KMS-11 (cell line): ENCODE measurements around the gene PRKD1.
"Not testable (repeated sequence)": the region's sequence is repeated elsewhere in the genome, so short reads cannot be mapped to it uniquely, and the experiment has no call there.

Experiments
- H2AFZ ChIP-seq: fragments of 200-600 bp; sonication (generic); 2 replicates; pipeline ENCODE4 v1.6.1; 2016; ENCODE audit warnings: antibody characterized with exemption, mixed run types, low read depth
- H3K27ac ChIP-seq: fragments of 200-600 bp; sonication (generic); 2 replicates; pipeline ENCODE4 v1.6.1; 2016; ENCODE audit warnings: mild to moderate bottlenecking, mixed run types
- H3K27me3 ChIP-seq: fragments of 200-600 bp; sonication (generic); 2 replicates; pipeline ENCODE4 v1.6.1; 2017; ENCODE audit warnings: mild to moderate bottlenecking, low read depth, mixed run types, moderate library complexity; ENCODE audit not compliant: insufficient read depth
- H3K36me3 ChIP-seq: fragments of 200-600 bp; sonication (generic); 2 replicates; pipeline ENCODE4 v1.6.1; 2017; ENCODE audit warnings: mild to moderate bottlenecking, mixed run types; ENCODE audit not compliant: insufficient read depth
- H3K4me1 ChIP-seq: fragments of 200-600 bp; sonication (generic); 2 replicates; pipeline ENCODE4 v1.6.1; 2016; ENCODE audit warnings: mild to moderate bottlenecking, low read depth, mixed run types; ENCODE audit not compliant: poor library complexity, severe bottlenecking
- H3K4me2 ChIP-seq: fragments of 200-600 bp; sonication (generic); 2 replicates; pipeline ENCODE4 v1.7.0; 2016; ENCODE audit warnings: mild to moderate bottlenecking, mixed run types
- H3K4me3 ChIP-seq: fragments of 200-600 bp; sonication (generic); IDR thresholded peaks from 2 replicates; pipeline ENCODE4 v1.6.1; 2017; ENCODE audit warnings: low read depth, low read length, mixed read lengths; ENCODE audit not compliant: insufficient read depth
- H3K79me2 ChIP-seq: fragments of 200-600 bp; sonication (generic); 2 replicates; pipeline ENCODE4 v1.6.1; 2016; ENCODE audit warnings: low read depth, mixed run types; ENCODE audit not compliant: insufficient read depth
- H3K9ac ChIP-seq: fragments of 200-600 bp; sonication (generic); 2 replicates; pipeline ENCODE4 v1.6.1; 2016; ENCODE audit warnings: mild to moderate bottlenecking, mixed run types
- H4K20me1 ChIP-seq: fragments of 200-600 bp; sonication (generic); 2 replicates; pipeline ENCODE4 v1.6.1; 2016; ENCODE audit warnings: mild to moderate bottlenecking, mixed run types; ENCODE audit not compliant: insufficient read depth
- CTCF ChIP-seq: fragments of 200-600 bp; sonication (generic); conservative IDR thresholded peaks from 2 replicates; pipeline ENCODE4 v1.6.1; 2017; ENCODE audit warnings: low read depth, mild to moderate bottlenecking, antibody characterized with exemption, low read length, moderate library complexity, mixed read lengths

Gene PRKD1

GRCh38 chr14:29734732-29735131 is 192.9 kb downstream of the PRKD1 start:
- Histone ChIP-seq H3K4me2 (no peak overlapping the region), H4K20me1 (no peaks in the 10 kb centered on the region), H3K79me2 (no peaks in the 10 kb centered on the region), H2AFZ (no peak overlapping the region), H3K9ac (no peak overlapping the region), H3K4me1 (peaks cover 37% of the 10 kb centered on the region), H3K27ac (no peak overlapping the region), H3K27me3 (no peaks in the 10 kb centered on the region), H3K4me3 (no peak overlapping the region), H3K36me3 (no peaks in the 10 kb centered on the region)
- TF ChIP-seq CTCF: no peak

GRCh38 chr14:29726560-29727331 is 200.9 kb downstream of the PRKD1 start:
- H3K36me3 ChIP-seq, H3K27ac ChIP-seq, H3K79me2 ChIP-seq, H3K4me1 ChIP-seq, H3K4me3 ChIP-seq, H3K4me2 ChIP-seq, H3K27me3 ChIP-seq, H2AFZ ChIP-seq, H4K20me1 ChIP-seq, H3K9ac ChIP-seq: not testable (repeated sequence)

GRCh38 chr14:29724991-29725390 is 202.7 kb downstream of the PRKD1 start:
- no peaks in the 10 kb centered on the region for H4K20me1 ChIP-seq
- H3K4me3 ChIP-seq: no peak overlapping the region
- no peaks in the 10 kb centered on the region for H3K4me1 ChIP-seq
- no peaks in the 10 kb centered on the region for H3K36me3 ChIP-seq
- H3K4me2 ChIP-seq: no peak overlapping the region
- H3K79me2 ChIP-seq: no peaks in the 10 kb centered on the region
- H3K27me3 ChIP-seq: no peaks in the 10 kb centered on the region
- no peak overlapping the region for H2AFZ ChIP-seq
- no peak overlapping the region for H3K27ac ChIP-seq
- no peak for TF ChIP-seq CTCF
- no peak overlapping the region for H3K9ac ChIP-seq

GRCh38 chr14:29722831-29723230 is 204.8 kb downstream of the PRKD1 start:
- Histone ChIP-seq H3K4me2 (no peak overlapping the region), H2AFZ (no peak overlapping the region), H3K9ac (no peak overlapping the region), H4K20me1 (no peaks in the 10 kb centered on the region), H3K36me3 (no peaks in the 10 kb centered on the region), H3K27ac (no peak overlapping the region), H3K27me3 (no peaks in the 10 kb centered on the region), H3K79me2 (no peaks in the 10 kb centered on the region), H3K4me1 (no peaks in the 10 kb centered on the region), H3K4me3 (no peak overlapping the region)
- TF ChIP-seq CTCF: no peak

GRCh38 chr14:29721586-29721985 is 206.1 kb downstream of the PRKD1 start:
- Histone ChIP-seq H3K36me3 (no peaks in the 10 kb centered on the region), H3K4me2 (no peak overlapping the region), H3K9ac (no peak overlapping the region), H2AFZ (no peak overlapping the region), H3K27me3 (no peaks in the 10 kb centered on the region), H4K20me1 (no peaks in the 10 kb centered on the region), H3K4me3 (no peak overlapping the region), H3K79me2 (no peaks in the 10 kb centered on the region), H3K27ac (no peak overlapping the region), H3K4me1 (no peaks in the 10 kb centered on the region)
- TF ChIP-seq CTCF: no peak
